Activated B cell treated with CpG ODN at 0.5 μM for 24 hours (primary cell): Measurements from ENCODE around the gene CERK. TPM values are rescaled to one million over a fixed set of nuclear protein-coding genes. Genes with fewer than 3 reads are reported as not detected.

Experiments
- ATAC-seq: fragments of 200-7000 bp; cut with Tn5 transposase; one replicate; pipeline ENCODE4 v1.10.0; 2021; ENCODE audit warnings: low read depth, mild to moderate bottlenecking, moderate library complexity
- CTCF ChIA-PET: fragments of 350-600 bp; sonication (Branson Sonifier 250); formaldehyde crosslinking; loops from one replicate; lab custom pipeline; 2021; ENCODE audit warnings: antibody characterized with exemption; lab: Charles Lee
- POLR2A ChIA-PET: fragments of 350-600 bp; sonication (Branson Sonifier 250); formaldehyde crosslinking; loops from one replicate; lab custom pipeline; 2021; ENCODE audit warnings: antibody characterized with exemption; lab: Charles Lee
- DNase-seq: peaks from one replicate; pipeline ENCODE4 v3.0.0; 2022
- H3K27ac Mint-ChIP-seq: one replicate; pipeline ENCODE4 v1.8.0; 2020; ENCODE audit warnings: mixed read lengths
- H3K27me3 Mint-ChIP-seq: one replicate; pipeline ENCODE4 v1.8.0; 2021; ENCODE audit warnings: mixed read lengths
- H3K36me3 Mint-ChIP-seq: one replicate; pipeline ENCODE4 v1.8.0; 2021; ENCODE audit warnings: low read depth, mixed read lengths
- H3K4me1 Mint-ChIP-seq: one replicate; pipeline ENCODE4 v1.8.0; 2021; ENCODE audit warnings: mixed read lengths
- H3K4me3 Mint-ChIP-seq: one replicate; pipeline ENCODE4 v1.8.0; 2020; ENCODE audit warnings: mild to moderate bottlenecking, mixed read lengths
- H3K9me3 Mint-ChIP-seq: one replicate; pipeline ENCODE4 v1.8.0; 2020; ENCODE audit warnings: mixed read lengths
- CTCF ChIP-seq: fragments of 200-600 bp; IDR thresholded peaks from one replicate; pipeline ENCODE4 v1.8.0; 2022; ENCODE audit warnings: antibody characterized with exemption, mild to moderate bottlenecking
- intact Hi-C: fragments of 100-400 bp; cut with micrococcal nuclease; formaldehyde crosslinking; loops from one replicate; pipeline ENCODE4 v1.15.1; 2024
- total RNA-seq: library from RNA; stranded (reverse); gene quantifications from 2 replicates; pipeline ENCODE4 v1.2.3, GENCODE V29; 2022

Gene CERK
- total RNA-seq, 1 donor from 2014 or later, result 13.8 TPM

- H3K4me3 Mint-ChIP-seq, result peak overlapping the region; percentile 99
Observed at GRCh38 chr22:46763051-46763705, 25.1 kb upstream of the CERK start.

GRCh38 chr22:46762238-46763050 lies 24.4 kb upstream of the CERK start, which contains the start of gene TBC1D22A:
TBC1D22A (plus strand) TSS chr22:46762650; CDS start chr22:46762787, 137 bp downstream.
- peak; percentile 72 for ATAC-seq
- POLR2A ChIA-PET, result interaction anchor here (0.6 to 6.2 kb wide), 27 partner anchors 11 to 1722 kb away, joined by 3 to 273 read pairs (median 4); partner anchors contain the start of genes CERK and TRMU
- H3K4me1 Mint-ChIP-seq, result peaks cover 63% of the 10 kb centered on the region
- no peaks in the 10 kb centered on the region for H3K27me3 Mint-ChIP-seq
- H3K9me3 Mint-ChIP-seq, result no peaks in the 10 kb centered on the region
- intact Hi-C loops, result loop anchor here (1.0 to 10.0 kb wide), 9 partner anchors 12 to 728 kb away; partner anchors contain the start of genes CERK and TRMU
- no peak for TF ChIP-seq CTCF
- peaks cover 39% of the 10 kb centered on the region for H3K36me3 Mint-ChIP-seq
- DNase-seq, result peak; percentile 93
- peak within 1 kb of the TSS; percentile 99 for H3K27ac Mint-ChIP-seq
- CTCF ChIA-PET, result interaction anchor here (0.9 to 11.6 kb wide), 8 partner anchors 13 to 395 kb away, joined by 3 to 266 read pairs (median 5); no protein-coding TSS in a partner anchor
- peak within 1 kb of the TSS; percentile 99 for H3K4me3 Mint-ChIP-seq

More at GRCh38 chr22:46763051-46763705, 25.1 kb upstream of the CERK start:
- no peaks in the 10 kb centered on the region for H3K9me3 Mint-ChIP-seq
- H3K36me3 Mint-ChIP-seq, result peaks cover 41% of the 10 kb centered on the region
- H3K27me3 Mint-ChIP-seq, result no peaks in the 10 kb centered on the region
- intact Hi-C loops, result loop anchor here (1.0 to 10.0 kb wide), 5 partner anchors 11 to 728 kb away; no protein-coding TSS in a partner anchor
- ATAC-seq (peak; percentile 75), DNase-seq (peak; percentile 62)
- H3K27ac Mint-ChIP-seq, result peak overlapping the region; percentile 99
- ChIA-PET CTCF (interaction anchor here (0.9 to 11.6 kb wide), 8 partner anchors 13 to 396 kb away, joined by 3 to 266 read pairs (median 5); no protein-coding TSS in a partner anchor), POLR2A (interaction anchor here (0.6 to 6.2 kb wide), 27 partner anchors 11 to 727 kb away, joined by 3 to 273 read pairs (median 4); partner anchors contain the start of genes CERK and TRMU)
- H3K4me1 Mint-ChIP-seq, result peaks cover 70% of the 10 kb centered on the region
- no peak for TF ChIP-seq CTCF

GRCh38 chr22:46761539-46762237 lies 23.6 kb upstream of the CERK start:
- intact Hi-C loops, result loop anchor here (1.0 to 10.0 kb wide), 8 partner anchors 23 to 727 kb away; partner anchors contain the start of genes CERK and TRMU
- Mint-ChIP-seq H3K27ac (peak overlapping the region; percentile 99), H3K9me3 (peaks cover under 1% of the 10 kb centered on the region), H3K4me3 (peak overlapping the region; percentile 99), H3K4me1 (peaks cover 55% of the 10 kb centered on the region), H3K36me3 (peaks cover 33% of the 10 kb centered on the region), H3K27me3 (no peaks in the 10 kb centered on the region)
- ChIA-PET CTCF (interaction anchor here (0.9 to 11.6 kb wide), 7 partner anchors 14 to 198 kb away, joined by 3 to 266 read pairs (median 6); no protein-coding TSS in a partner anchor), POLR2A (interaction anchor here (0.6 to 6.2 kb wide), 14 partner anchors 10 to 1723 kb away, joined by 3 to 273 read pairs (median 7); partner anchors contain the start of gene CERK)
- no peak for TF ChIP-seq CTCF
- no peak for ATAC-seq
- DNase-seq, result no peak

GRCh38 chr22:46761017-46761416 lies 23.0 kb upstream of the CERK start:
- ChIA-PET CTCF (interaction anchor here (1.2 to 11.6 kb wide), 3 partner anchors 15 to 197 kb away, joined by 4 to 266 read pairs (median 78); no protein-coding TSS in a partner anchor), POLR2A (interaction anchor here (0.5 to 6.2 kb wide), 4 partner anchors 14 to 174 kb away, joined by 3 to 273 read pairs (median 20); no protein-coding TSS in a partner anchor)
- peaks cover 4% of the 10 kb centered on the region for H3K9me3 Mint-ChIP-seq
- H3K27ac Mint-ChIP-seq, result no peak overlapping the region
- H3K27me3 Mint-ChIP-seq, result no peaks in the 10 kb centered on the region
- DNase-seq (no peak), ATAC-seq (no peak)
- H3K36me3 Mint-ChIP-seq, result peaks cover 27% of the 10 kb centered on the region
- TF ChIP-seq CTCF, result no peak
- intact Hi-C loops, result loop anchor here (10.0 kb wide), 1 partner anchor 726 kb away; no protein-coding TSS in a partner anchor
- peak overlapping the region; percentile 64 for H3K4me3 Mint-ChIP-seq
- peaks cover 53% of the 10 kb centered on the region for H3K4me1 Mint-ChIP-seq
